Esophagus muscularis mucosa (tissue), 4 donors: ENCODE data around the gene TCEANC2.

ENCODE experiments used
- EP300 ChIP-seq: sonication (generic); formaldehyde crosslinking; IDR thresholded peaks from one replicate; pipeline ENCODE4 v1.6.1; 2017; ENCODE audit warnings: antibody characterized with exemption
- POLR2A ChIP-seq: fragments of 450-650 bp; IDR thresholded peaks from one replicate; pipeline ENCODE4 v1.6.1; 2017; ENCODE audit warnings: antibody characterized with exemption, moderate library complexity, mild to moderate bottlenecking, low read depth
- POLR2AphosphoS5 ChIP-seq, 2 donors: sonication (generic); formaldehyde crosslinking; IDR thresholded peaks; one replicate each; pipeline ENCODE4 v1.6.1; 2017; ENCODE audit warnings: antibody characterized with exemption in 2 of 2
- TF ChIP-seq, protein P1 (sequence below), 3 experiments: fragments of 200-600 bp in 2 of 3; fragments of 450-650 bp in 1 of 3; sonication (generic) in 2 of 3; IDR thresholded peaks; one replicate each; pipeline ENCODE4 v1.5.1; 2017 to 2019; ENCODE audit warnings: antibody characterized with exemption in 3 of 3, mild to moderate bottlenecking in 2 of 3, moderate library complexity in 1 of 3

DNA sequence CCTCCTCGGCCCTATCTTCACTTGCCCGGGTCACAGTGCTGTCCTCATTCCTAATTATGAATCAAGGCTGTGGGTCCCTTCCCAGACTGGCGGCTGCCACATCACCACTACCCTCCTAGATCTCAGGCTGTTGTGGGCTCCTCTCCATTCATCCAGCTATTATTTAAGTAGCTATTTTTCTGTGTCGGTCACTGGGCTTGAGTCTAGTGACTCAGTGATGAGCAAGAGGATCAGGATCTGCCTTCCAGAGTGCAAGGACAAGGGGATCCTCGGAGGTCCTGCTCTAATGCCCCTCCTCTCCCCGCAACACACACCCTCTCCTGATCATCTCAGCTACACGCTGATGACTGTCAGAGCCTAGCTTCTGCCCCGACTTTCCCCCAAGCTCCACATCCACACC, 65.3 kb downstream of the TCEANC2 start:
- TF ChIP-seq, protein P1, sequence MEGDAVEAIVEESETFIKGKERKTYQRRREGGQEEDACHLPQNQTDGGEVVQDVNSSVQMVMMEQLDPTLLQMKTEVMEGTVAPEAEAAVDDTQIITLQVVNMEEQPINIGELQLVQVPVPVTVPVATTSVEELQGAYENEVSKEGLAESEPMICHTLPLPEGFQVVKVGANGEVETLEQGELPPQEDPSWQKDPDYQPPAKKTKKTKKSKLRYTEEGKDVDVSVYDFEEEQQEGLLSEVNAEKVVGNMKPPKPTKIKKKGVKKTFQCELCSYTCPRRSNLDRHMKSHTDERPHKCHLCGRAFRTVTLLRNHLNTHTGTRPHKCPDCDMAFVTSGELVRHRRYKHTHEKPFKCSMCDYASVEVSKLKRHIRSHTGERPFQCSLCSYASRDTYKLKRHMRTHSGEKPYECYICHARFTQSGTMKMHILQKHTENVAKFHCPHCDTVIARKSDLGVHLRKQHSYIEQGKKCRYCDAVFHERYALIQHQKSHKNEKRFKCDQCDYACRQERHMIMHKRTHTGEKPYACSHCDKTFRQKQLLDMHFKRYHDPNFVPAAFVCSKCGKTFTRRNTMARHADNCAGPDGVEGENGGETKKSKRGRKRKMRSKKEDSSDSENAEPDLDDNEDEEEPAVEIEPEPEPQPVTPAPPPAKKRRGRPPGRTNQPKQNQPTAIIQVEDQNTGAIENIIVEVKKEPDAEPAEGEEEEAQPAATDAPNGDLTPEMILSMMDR (IDR thresholded peaks at IDR 0.05), result no peak
- TF ChIP-seq POLR2A (no peak), POLR2AphosphoS5 (IDR thresholded peaks at IDR 0.05) (no peak), EP300 (no peak)
